A549 (cell line): ENCODE data around the gene RPTOR. TPM values are rescaled to one million over a fixed set of nuclear protein-coding genes. Genes with fewer than 3 reads are reported as not detected.

Source experiments
- ATAC-seq, 2 experiments: fragments of 200-7000 bp in 1 of 2; fragments of >200 bp in 1 of 2; cut with Nextera tagmentation in 1 of 2; cut with Tn5 transposase in 1 of 2; 3 replicates each; pipeline versions ENCODE4 v1.8.0 to v1.9.1; 2018 to 2020; ENCODE audit warnings: mild to moderate bottlenecking in 1 of 2, moderate library complexity in 1 of 2
- CTCF ChIA-PET: fragments of 300-600 bp; sonication (Branson Sonifier 250); formaldehyde crosslinking; extraction: SDS; loops from one replicate; lab custom pipeline; 2021; ENCODE audit warnings: antibody characterized with exemption, inconsistent platforms; lab: Yijun Ruan, JAX
- POLR2A ChIA-PET: fragments of 350-600 bp; formaldehyde crosslinking; extraction: SDS; loops from one replicate; lab custom pipeline; 2021; ENCODE audit warnings: antibody characterized with exemption, inconsistent platforms; lab: Yijun Ruan, JAX
- DNase-seq, 2 experiments: peaks; one replicate each; pipeline versions ENCODE4 v3.0.0 to v3.0.0-alpha.2; 2011 to 2016; ENCODE audit warnings: low read depth in 1 of 2, low spot score in 1 of 2
- FAIRE-seq: peaks from 2 replicates; lab custom pipeline; 2011; peaks lifted over from hg19 to GRCh38; lab: Jason Lieb, UNC
- H3K27ac ChIP-seq, 2 experiments: fragments of >200 bp; sonication (Bioruptor Twin); formaldehyde crosslinking; 3 replicates each; pipeline ENCODE4 v1.5.1; 2016 to 2017
- H3K4me1 ChIP-seq: fragments of >200 bp; sonication (Bioruptor Twin); formaldehyde crosslinking; 3 replicates; pipeline ENCODE4 v1.6.1; 2016
- H3K4me2 ChIP-seq: fragments of >200 bp; sonication (Bioruptor Twin); formaldehyde crosslinking; 3 replicates; pipeline ENCODE4 v1.6.1; 2016
- H3K4me3 ChIP-seq: fragments of >200 bp; sonication (Bioruptor Twin); formaldehyde crosslinking; 3 replicates; pipeline ENCODE4 v1.5.1; 2016
- H3K9me3 ChIP-seq: fragments of >200 bp; sonication (Bioruptor Twin); formaldehyde crosslinking; 3 replicates; pipeline ENCODE4 v1.6.1; 2016
- CBX2 ChIP-seq: fragments of 200-600 bp; sonication (generic); IDR thresholded peaks from 2 replicates; pipeline ENCODE4 v1.6.1; 2016; ENCODE audit warnings: low read depth, mild to moderate bottlenecking, borderline replicate concordance
- EHF ChIP-seq: fragments of 250-450 bp; sonication (Bioruptor Pico); IDR thresholded peaks from 2 replicates; pipeline ENCODE4 v1.5.0; 2020; ENCODE audit warnings: mild to moderate bottlenecking
- ELK1 ChIP-seq: fragments of 150-350 bp; IDR thresholded peaks from 2 replicates; pipeline ENCODE4 v1.6.1; 2014; ENCODE audit warnings: low read depth, mild to moderate bottlenecking, low read length
- ESRRA ChIP-seq: fragments of 150-350 bp; IDR thresholded peaks from 2 replicates; pipeline ENCODE4 v1.6.1; 2014; ENCODE audit warnings: mild to moderate bottlenecking, low read length, borderline replicate concordance
- FOSL2 ChIP-seq, 2 experiments: fragments of 450-650 bp in 1 of 2; fragments of >200 bp in 1 of 2; sonication (Bioruptor Twin) in 1 of 2; formaldehyde crosslinking; IDR thresholded peaks; 2 replicates each; pipeline versions ENCODE4 v1.5.0 to v1.6.1; 2016 to 2020; ENCODE audit warnings: mild to moderate bottlenecking in 1 of 2, moderate library complexity in 1 of 2
- HES2 ChIP-seq: fragments of >200 bp; sonication (Bioruptor Twin); formaldehyde crosslinking; IDR thresholded peaks from 2 replicates; pipeline ENCODE4 v1.6.1; 2016
- HOXA7 ChIP-seq: fragments of 250-450 bp; sonication (Bioruptor Pico); IDR thresholded peaks from 2 replicates; pipeline ENCODE4 v1.5.0; 2020; ENCODE audit warnings: mild to moderate bottlenecking, moderate library complexity
- HOXB13 ChIP-seq: fragments of 250-450 bp; sonication (Bioruptor Pico); IDR thresholded peaks from 2 replicates; pipeline ENCODE4 v1.5.0; 2020; ENCODE audit warnings: low read depth, mild to moderate bottlenecking, moderate library complexity
- JUNB ChIP-seq: fragments of >200 bp; sonication (Bioruptor Twin); formaldehyde crosslinking; IDR thresholded peaks from 2 replicates; pipeline ENCODE4 v1.6.1; 2016
- MAZ ChIP-seq: fragments of 150-350 bp; IDR thresholded peaks from 2 replicates; pipeline ENCODE4 v1.6.1; 2014; ENCODE audit warnings: antibody characterized with exemption, low read depth, low read length, borderline replicate concordance
- MYC ChIP-seq: IDR thresholded peaks from 2 replicates; pipeline ENCODE4 v1.6.1; 2012; ENCODE audit warnings: mild to moderate bottlenecking, inconsistent platforms, low read length, improper control_type of control experiment, borderline replicate concordance
- NFE2L2 ChIP-seq: fragments of 150-350 bp; conservative IDR thresholded peaks from 2 replicates; pipeline ENCODE4 v1.6.1; 2014; ENCODE audit warnings: low read length
- NR3C1 ChIP-seq: fragments of >200 bp; sonication (Bioruptor Twin); formaldehyde crosslinking; IDR thresholded peaks from 3 replicates; pipeline ENCODE4 v1.6.1; 2017
- PBX3 ChIP-seq: IDR thresholded peaks from 2 replicates; pipeline ENCODE4 v1.6.1; 2012
- POLR2A ChIP-seq: IDR thresholded peaks from 2 replicates; pipeline ENCODE4 v1.6.1; 2012; ENCODE audit warnings: mild to moderate bottlenecking, low read length
- POLR2AphosphoS2 ChIP-seq: conservative IDR thresholded peaks from 2 replicates; pipeline ENCODE4 v1.6.1; 2012; ENCODE audit warnings: low read length, improper control_type of control experiment, inconsistent platforms
- RARB ChIP-seq: fragments of 250-450 bp; sonication (Bioruptor Pico); IDR thresholded peaks from 2 replicates; pipeline ENCODE4 v1.8.0; 2021; ENCODE audit warnings: mild to moderate bottlenecking, moderate library complexity
- RNF2 ChIP-seq: fragments of 200-600 bp; sonication (generic); IDR thresholded peaks from 2 replicates; pipeline ENCODE4 v1.6.1; 2016; ENCODE audit warnings: low read depth, mild to moderate bottlenecking, antibody characterized with exemption, moderate library complexity, borderline replicate concordance
- SREBF2 ChIP-seq: fragments of 450-650 bp; IDR thresholded peaks from 2 replicates; pipeline ENCODE4 v1.6.1; 2014; ENCODE audit warnings: mild to moderate bottlenecking, moderate library complexity
- USF2 ChIP-seq: fragments of 450-650 bp; IDR thresholded peaks from 2 replicates; pipeline ENCODE4 v1.6.1; 2014; ENCODE audit warnings: antibody characterized with exemption
- WGBS: methylation state at CpG from one replicate; pipeline ENCODE4 v1.1.6; 2017; ENCODE audit errors: missing lambda C conversion rate; 5-methylcytosine and 5-hydroxymethylcytosine counted together
- polyA plus RNA-seq, 4 experiments: library from polyadenylated mRNA; depleted of rRNA in 3 of 4; stranded (reverse); fragments of >200 nt; fragmentation: RNase III in 1 of 4; extraction: RNeasy Plus Mini Kit Qiagen cat#74134 plus additional on column Dnase treatment in 1 of 4; gene quantifications; 2 replicates in 3 of 4; 3 replicates in 1 of 4; pipeline ENCODE4 v1.2.3, GENCODE V29; 2011 to 2017

The RPTOR gene
- polyA plus RNA-seq, 2 of the 4 experiments (the other 2 are of a cell fraction): 10.8 to 27.1 TPM

GRCh38 chr17:80753685-80754345 lies 209.2 kb downstream of the RPTOR start:
- POLR2A ChIA-PET: no interaction called here
- CTCF ChIA-PET: interaction anchor here (1.5 kb wide), 3 partner anchors 17 to 326 kb away, joined by 3 read pairs; no protein-coding TSS in a partner anchor
- peaks cover 3% of the 10 kb centered on the region; the same call in 1 of the 3 replicates for H3K4me1 ChIP-seq
- 95% methylated on average over 17 of the region's 17 CpGs for WGBS
- FAIRE-seq (no peak), DNase-seq (no peak), ATAC-seq (no peak)
- no peak overlapping the region for H3K4me3 ChIP-seq
- H3K27ac ChIP-seq: no peak overlapping the region
- no peaks in the 10 kb centered on the region for H3K9me3 ChIP-seq
- no peak for TF ChIP-seq JUNB
- no peak overlapping the region for H3K4me2 ChIP-seq

- no peak for TF ChIP-seq HOXB13 (CRISPR knock-in tag)
- no peak for TF ChIP-seq FOSL2 (IDR thresholded peaks at IDR 0.05)
- TF ChIP-seq FOSL2 (CRISPR knock-in tag; IDR thresholded peaks at IDR 0.05): no peak
- no peak for TF ChIP-seq MAZ
- no peak for TF ChIP-seq POLR2AphosphoS2
- no peak for TF ChIP-seq PBX3
- no peak for TF ChIP-seq POLR2A
- TF ChIP-seq RNF2: no peak
- TF ChIP-seq ELK1: no peak
- TF ChIP-seq MYC: no peak
- no peak for TF ChIP-seq SREBF2
- no peak for TF ChIP-seq CBX2
- no peak for TF ChIP-seq HOXA7 (CRISPR knock-in tag)
- TF ChIP-seq EHF (CRISPR knock-in tag): no peak
- TF ChIP-seq HES2: no peak
- no peak for TF ChIP-seq NFE2L2
- no peak for TF ChIP-seq RARB (CRISPR knock-in tag)
- no peak for TF ChIP-seq NR3C1
- TF ChIP-seq ESRRA: no peak
- TF ChIP-seq USF2: no peak
- ChIA-PET CTCF (interaction anchor here (1.2 to 1.5 kb wide), 5 partner anchors 16 to 327 kb away, joined by 3 read pairs; no protein-coding TSS in a partner anchor), POLR2A (no interaction called here)
- Histone ChIP-seq H3K27ac (no peak overlapping the region), H3K4me2 (no peak overlapping the region), H3K9me3 (no peaks in the 10 kb centered on the region), H3K4me3 (no peak overlapping the region), H3K4me1 (peaks cover 5% of the 10 kb centered on the region; the same call in 2 of the 3 replicates)
- DNase-seq (no peak), ATAC-seq (no peak), FAIRE-seq (no peak)
- WGBS: 86% methylated on average over 9 of the region's 9 CpGs
These were observed 210.2 kb downstream of the RPTOR start for GRCh38 chr17:80754846-80755245.
